Anterior cingulate cortex (tissue), 58 donors: ENCODE data around the gene MC5R.

ENCODE experiments used
- DNase-seq, 58 donors: peaks; one replicate each; lab custom pipeline; 2025; lab: John Stamatoyannopoulos, UW

The MC5R gene

DNA sequence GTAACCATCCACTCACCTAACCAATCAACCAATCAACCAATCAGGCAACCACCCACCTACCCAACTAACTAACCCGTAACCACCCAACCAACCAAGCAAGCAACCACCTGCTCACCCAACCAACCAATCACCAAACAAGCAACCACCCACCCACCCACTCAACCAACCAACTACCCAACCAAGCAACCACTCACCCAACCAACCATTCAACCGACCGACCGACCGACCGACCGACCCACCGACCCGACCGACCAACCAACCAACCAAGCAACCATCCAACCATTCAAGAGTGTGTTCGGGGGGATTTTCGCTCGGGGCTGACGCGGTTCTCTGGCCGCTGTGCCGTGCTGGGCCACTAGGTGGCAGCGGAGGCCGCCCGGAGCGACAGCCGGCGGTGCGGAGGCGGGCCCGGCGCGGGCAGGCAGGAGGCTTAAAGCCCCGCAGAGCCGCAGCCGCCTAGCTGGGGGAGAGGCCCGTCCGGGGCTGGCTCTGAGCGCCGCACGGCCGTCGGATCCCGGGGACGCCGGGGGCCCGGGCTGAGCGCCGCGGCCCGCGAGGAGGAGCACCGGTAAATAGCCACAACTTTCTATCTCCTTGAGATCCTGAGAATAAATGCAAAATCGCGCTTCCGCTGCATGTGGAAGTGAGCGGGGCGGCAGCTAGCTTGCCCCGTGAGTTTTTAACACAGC is at the start of gene MC5R:
TSS of gene MC5R (plus strand) at position 443 of the 689 bp plus-strand sequence. CDS start 1,617 bp downstream, outside the sequence.
- DNase-seq = peak in 48 of 58 donors; percentile 4 to 68 (median 35)

DNA sequence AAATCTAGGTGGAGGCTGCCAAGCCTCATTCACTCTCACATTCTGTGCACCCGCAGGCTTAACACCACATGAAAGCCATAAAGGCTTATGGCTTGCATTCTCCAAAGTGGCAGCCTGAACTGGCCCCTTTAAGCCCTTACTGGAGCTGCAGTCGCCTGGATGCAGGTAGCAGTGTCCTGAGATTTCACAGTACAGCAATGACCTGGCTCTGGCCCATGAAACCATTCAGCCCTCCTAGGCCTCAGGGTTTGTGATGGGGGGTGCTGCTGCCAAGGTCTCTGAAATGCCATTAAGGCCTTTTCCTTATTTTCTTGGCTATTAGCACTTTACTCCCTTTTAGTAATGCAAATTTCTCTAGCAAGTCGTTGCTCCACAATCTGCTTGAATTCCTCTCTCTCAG is 48.9 kb upstream of the MC5R start:
- no peak for DNase-seq

DNA sequence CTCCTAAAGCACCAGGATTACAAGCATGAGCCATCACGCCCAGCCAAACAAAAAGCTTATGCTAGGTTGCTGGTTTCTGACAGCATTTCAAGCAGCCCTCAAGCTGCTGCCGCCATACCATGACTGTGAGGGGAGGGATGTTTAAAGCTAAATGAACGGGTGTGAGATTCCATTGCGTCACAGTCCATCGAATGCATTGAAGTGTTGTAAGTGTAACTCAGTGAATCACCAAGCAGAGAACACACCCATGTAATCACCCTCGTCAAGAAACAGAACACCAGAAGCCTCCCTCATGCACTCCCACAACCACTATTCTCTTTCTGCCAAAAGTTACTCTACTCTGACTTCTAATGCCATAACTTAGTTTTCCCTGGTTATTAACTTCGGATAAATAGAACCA is 32.8 kb upstream of the MC5R start:
- DNase-seq = no peak

DNA sequence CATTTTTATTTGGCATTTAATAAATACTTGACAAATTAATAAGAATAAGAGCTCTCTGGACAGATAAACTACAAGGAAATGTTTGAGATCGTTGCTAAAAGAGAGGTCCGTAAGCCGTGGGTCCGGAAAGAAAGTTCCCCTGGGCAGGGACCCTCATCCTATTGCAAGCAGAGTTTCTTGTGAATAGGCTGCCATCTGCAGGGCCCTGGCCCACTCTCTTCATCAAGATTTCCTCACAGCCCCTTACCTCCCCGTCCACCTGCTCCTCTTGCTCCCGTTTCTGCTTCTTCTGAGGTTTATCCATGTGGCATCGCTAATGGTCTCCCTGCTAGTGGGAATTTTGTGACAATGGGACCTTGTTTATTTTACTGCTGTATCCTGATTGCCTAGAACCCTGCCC is 30.1 kb upstream of the MC5R start:
- no peak for DNase-seq

DNA sequence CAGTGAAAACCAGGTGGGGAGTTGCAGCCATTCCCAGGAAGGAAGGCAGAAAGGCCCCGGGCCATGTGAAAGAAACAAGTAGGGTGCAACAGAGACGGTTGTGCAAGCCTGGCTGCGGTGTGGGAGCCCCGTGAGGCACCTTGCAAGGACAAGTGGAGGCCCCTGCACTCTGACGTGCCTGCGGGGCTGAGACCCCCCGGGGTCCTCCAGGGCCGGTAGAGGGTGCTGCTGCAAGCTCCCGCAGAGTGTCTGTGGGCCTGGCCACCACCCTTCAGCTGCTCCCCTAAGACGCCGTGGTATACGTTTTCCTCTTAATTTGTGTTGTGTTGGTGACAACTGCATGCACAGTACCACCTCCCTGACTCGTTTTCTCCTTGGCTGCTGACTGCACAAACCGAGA is 27.4 kb upstream of the MC5R start:
- no peak for DNase-seq

DNA sequence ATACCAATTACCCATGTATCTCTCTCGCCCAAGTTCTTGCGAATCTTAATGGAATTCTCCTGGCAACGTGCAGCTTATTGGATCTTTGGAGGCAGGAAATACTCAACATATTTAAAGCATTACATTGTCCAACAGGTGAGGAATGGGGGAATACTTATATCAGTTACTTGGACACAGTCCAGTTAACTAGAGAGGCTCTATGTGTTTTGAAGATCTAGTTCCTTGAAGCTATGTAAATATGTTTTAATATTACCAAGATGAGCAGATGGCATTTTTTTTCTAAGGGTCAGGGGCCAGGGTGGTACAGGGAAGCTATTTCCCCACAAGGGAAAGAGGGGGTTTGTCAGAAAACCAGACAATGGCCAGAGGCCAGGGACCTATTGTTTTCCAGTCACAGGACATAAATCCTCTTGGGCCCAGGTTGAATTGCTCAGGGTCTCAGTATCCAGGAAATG is 26.8 kb upstream of the MC5R start:
- DNase-seq = no peak

DNA sequence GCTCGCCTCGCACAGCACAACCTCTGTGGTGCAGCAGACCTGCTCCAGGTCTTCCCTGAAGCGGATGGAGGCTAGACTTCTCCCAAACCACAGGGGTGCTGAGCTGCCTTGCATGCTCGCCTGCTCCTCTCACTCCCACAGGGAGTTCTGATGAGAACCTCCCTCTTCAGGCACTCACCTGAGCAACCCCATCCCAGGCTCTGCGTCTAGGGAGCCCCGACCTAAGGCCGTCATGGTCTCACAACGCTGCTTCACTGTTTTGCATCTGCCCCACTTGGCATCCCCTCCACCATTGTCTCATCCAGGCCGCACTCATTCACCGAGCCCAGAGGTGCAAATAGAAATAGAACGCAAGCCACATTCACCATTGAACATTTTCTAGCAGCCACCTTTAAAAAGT is 24.6 kb upstream of the MC5R start:
- DNase-seq = no peak

DNA sequence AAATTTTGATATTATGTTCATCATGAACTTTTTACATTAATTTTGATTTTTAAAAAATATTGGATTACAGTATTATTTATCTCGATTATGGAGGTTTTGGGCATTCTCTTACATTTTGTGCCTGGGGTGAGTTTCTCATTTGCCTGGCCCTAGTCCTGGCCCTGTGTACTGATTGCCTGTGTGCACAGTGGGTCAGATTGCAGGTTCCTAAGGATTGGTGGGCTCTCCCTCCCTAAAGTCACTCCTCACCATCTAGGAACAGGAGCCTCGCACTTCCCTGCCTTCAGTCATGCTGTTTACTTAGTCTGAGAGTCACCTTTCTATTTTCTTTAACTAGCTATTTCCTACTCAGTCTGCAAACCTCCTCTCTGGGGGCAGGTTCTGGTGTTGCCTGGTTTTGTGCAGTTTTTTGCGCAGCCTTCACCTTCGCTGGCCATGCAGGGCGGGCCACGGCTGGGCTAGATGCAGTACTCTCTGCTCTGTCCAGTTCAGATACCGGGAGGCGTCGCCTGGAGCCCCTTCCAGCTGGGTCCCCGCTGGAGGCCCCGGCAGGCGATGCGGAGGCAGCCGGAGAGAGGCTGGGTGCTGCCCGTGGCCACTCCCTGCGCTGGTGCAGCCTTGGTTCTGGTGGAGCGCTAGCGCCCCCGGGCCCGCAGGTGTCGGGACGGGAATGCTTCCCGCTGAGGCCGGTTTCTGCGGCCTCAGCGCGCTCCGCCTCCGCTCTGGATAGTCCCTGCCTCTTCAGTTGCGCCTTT is 23.3 kb upstream of the MC5R start:
- DNase-seq = peak in 49 of 58 donors; percentile 6 to 73 (median 37)

DNA sequence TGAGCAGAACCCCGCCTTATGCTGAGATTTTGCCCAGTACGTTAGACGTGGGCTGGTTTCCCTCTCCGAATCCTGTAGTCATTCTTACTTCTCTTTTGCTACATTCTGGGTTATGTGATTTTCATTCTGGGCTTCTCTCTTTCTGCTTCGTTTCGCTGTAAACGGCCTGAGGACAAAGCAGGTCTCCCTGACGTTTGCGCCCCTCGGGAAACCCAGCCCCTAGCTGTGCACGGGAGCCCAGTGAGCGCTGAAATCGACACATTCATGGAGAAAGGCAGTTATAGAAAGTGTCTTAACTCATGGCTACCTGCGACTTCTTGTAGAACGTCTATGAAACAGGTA is 22.7 kb upstream of the MC5R start:
- DNase-seq = no peak

DNA sequence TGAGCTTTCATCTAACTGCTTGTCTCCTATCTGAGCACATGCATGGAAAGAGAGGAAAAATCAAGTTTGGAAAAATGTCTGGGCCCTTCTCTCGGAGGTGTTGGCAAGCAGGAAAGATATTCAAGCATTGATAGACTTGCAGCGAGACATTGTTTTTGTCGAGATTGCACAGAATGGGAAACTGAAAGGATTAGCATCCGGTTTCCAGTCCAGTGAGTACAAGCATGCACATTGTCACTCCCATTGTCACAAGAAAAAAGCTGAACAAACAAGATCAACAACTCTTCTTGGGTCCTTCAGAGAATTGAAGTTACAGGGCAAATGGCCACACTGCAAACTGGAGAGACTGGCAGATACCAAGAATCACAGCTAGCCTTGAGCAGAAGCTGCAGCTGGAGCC is 19.6 kb upstream of the MC5R start:
- DNase-seq = no peak

DNA sequence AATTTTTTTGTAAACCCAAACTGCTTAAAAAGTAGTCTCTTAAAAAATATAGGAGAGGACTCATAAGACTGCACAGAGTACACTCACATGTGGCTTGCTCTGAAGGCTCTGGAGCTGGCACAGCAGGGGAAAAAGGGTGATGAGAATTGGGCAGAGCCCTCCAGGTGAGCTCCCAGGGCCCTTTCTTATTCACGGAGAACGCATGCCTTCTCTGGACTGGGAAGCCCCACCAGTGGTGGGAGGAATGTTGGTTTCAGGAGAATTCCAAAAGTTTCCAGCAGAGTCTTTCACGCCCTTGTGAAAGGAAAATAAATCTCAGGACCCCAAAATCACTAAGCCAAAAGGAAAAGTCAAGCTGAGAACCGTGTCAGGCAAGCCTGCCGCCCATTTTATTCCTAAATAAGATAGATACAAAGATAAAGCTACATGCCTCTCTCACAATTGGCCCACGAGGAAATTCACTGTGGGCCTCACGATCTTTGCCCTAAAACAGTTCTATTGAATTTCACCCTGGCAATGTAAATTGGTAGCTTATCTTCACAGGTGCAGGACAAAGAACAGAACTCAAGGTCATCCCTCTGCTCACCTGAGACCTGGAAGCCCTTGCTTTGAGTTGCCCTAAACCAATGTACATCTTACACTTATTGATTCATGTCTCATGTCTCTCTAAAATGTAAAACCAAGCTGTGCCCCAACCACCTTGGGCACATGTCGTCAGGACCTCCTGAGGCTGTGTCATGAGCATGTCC is 15.5 kb upstream of the MC5R start:
- DNase-seq = no peak

DNA sequence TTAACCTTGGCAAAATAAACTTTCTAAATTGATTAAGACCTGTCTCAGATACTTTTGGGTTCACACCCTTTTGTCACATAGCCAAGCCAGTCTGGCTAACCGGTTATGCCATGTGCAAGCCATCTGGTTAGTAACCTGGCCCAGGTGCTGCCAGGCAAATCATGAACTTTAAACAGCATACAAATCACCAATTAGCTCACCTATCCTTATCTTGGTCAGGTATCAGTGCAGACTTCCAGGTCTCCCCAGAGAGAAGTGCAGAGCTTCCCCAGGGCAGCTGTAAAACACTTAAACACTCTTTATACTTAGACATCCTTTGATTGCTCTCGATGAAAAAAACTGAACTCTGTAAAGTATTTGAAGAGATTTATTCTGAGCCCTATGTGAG is 14.9 kb upstream of the MC5R start:
- DNase-seq = no peak

DNA sequence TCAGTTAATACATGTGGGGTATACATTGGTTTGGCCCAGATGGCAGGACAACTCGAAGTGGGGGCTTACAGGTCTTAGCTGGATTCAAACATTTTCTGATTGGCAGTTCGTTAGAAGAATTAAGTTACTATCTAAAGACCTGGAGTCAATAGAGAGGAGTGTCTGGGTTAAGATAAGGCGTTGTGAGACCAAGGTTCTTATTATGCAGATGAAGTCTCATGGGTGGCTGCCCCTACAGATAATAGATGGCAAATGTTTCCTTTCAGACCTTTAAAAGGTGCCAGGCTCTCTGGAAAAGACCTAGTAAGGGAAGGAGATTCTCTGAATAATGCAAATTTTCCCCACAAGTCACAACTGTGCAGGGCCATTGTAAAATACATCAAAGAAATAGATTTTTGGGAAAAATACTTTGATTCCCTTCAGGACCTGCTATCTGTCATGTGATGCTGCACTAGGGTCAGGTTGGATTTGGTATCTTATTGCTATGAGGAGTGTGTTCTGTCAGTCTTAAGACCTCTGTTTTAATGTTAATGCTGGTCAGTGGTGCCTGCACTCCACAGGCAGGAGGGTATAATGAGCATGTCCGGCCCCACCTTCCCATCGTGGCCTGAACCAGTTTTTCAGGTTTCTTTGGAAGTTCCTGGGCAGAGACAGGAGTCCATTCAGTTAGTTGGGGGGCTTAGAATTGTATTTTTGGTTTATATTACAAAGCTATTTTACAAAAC is 14.3 kb upstream of the MC5R start:
- no peak for DNase-seq

DNA sequence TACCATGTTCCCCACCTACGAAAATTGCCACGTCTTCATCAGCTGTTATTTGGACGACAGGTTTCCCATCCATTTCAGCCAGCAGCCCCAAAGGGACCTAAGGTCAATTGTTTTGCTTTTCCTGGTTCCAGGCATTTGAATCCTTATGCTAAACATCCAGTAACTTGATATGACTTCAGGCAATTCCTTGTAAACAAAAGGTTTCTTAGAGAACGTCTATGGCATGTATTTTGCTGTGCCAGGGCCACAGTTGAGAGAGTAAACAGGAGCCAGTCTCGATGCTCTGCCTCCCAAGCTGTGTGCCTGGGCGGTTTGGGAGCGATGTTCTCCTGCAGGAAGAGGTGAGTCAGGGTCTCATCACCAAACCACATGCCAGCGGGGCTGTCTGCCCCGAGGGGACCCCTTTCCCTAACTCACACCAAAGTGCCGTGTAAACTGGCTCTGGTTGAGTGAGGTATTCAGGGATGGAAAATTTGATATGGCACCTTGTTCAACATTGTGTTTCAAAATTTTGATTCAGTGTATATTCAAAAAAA is 12.9 kb upstream of the MC5R start:
- DNase-seq = no peak

DNA sequence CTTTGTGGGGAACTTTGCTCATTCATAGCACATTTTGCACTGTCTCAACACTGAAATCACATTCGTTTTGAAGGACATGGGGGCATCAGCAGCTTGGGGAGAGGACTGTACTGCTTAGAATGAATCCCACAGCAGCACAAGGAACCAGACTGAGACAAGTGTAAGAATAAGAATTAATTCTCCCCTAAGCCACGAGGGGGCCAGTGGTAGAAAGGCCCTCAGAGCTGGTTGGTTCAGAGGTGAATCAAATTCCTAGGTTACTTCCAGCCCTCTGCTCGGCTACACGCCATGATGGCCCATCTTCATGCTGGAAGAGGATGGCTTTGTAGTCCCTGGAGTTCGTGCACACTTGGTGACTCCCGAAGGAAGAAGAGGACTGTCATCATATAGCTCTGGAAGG is 12.0 kb upstream of the MC5R start:
- DNase-seq = no peak

DNA sequence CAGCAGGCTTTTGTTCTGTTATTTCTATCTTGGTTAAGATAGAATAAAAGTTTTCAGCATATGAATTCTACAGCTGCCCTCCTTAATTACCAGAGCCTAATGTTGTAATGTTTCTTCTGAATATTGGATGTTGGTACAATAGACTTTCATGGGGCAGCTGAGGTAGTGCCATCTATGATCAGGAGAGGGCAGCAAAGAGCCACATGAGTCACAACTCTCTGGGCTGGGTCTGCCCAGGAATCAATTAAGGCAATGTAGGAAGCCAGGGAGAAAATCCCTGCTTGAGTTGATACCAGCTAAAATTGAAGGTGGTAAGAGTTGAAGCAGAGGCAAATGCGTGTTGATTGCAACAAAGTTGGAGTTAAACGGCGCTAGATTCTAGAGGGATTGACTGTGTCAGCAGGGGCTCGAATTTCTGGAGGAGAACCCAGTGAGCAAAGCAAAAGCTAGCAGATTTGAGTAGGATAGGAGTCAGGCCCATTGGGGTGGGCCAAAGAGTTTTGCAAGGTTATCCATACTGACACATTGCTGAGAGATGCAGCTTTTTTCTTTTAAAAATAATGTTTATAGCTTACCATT is 10.6 kb upstream of the MC5R start:
- peak in 47 of 58 donors; percentile 2 to 70 (median 23) for DNase-seq

DNA sequence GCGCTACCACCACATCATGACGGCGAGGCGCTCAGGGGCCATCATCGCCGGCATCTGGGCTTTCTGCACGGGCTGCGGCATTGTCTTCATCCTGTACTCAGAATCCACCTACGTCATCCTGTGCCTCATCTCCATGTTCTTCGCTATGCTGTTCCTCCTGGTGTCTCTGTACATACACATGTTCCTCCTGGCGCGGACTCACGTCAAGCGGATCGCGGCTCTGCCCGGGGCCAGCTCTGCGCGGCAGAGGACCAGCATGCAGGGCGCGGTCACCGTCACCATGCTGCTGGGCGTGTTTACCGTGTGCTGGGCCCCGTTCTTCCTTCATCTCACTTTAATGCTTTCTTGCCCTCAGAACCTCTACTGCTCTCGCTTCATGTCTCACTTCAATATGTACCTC is 2.3 kb downstream of the MC5R start:
- DNase-seq = no peak

DNA sequence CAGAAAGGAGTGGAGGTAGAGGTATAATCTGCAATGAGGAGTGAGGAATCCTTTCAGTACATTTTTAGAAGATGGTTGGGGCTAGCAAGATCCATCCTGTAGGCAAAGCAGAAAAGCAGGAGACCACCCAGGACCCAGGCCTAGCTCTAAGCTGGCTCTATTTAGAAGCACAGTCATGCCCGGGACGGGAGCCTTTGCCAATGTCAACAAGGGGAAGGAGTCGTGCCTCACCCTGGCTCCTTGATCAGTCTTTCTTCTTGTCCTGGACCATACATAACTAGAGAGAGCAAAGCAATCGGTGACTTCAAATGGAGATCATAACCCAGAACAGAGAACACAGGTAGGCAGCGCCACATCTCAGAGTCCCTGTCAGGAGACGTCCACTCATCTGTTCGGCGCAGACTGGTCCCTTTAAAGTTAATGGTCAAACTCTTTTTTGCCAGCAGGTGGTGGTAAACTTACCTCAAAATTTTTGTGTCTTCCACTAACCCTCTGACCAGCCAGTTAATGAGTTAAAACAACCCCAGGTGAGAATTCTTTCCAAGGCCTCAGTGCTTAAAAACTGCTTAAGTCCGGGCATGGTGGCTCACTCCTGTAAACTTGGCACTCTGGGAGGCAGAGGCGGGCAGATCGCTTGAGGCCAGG is 8.0 kb downstream of the MC5R start:
- DNase-seq = no peak

DNA sequence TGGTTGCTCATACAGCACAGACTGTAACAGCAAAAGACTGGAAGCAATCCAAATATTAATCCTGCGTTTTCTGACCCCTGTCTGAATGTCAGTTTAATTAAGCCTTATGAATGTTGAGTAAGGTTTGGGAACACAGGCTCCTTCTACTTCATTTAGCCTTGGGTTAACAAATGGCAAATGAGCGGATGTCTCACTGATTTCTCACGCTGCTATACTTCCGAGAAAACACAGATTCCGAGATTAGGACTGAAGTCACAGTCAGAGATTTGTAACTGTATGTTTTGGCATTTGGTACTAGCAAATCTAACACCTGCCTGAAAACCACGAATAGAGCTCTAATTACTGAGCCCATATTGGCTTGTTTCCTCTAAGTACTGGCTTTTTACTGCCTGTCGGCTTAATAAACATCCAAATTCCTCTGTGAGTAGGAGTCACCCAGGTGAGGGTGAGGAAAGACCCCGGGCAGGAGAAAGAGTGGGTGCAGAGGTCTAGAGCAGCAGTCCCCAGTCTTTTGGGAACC is 10.6 kb downstream of the MC5R start:
- DNase-seq = no peak
